Endothelial cell of umbilical vein (primary cell): ENCODE results near the gene PKN2. TPM values are rescaled to one million over a fixed set of nuclear protein-coding genes. Genes with fewer than 3 reads are reported as not detected.

Experiments
- BruUV-seq: library from RNA; stranded (reverse); fragments of 400-500 nt; replicated peaks from 2 replicates; lab custom pipeline; 2021; lab: Mats Ljungman, UMichigan
- CTCF ChIA-PET: fragments of 300-600, 350-600 bp; sonication (Branson Sonifier 250); formaldehyde crosslinking; loops from one replicate; lab custom pipeline; 2021; ENCODE audit warnings: antibody characterized with exemption, inconsistent platforms; lab: Charles Lee
- POLR2A ChIA-PET: fragments of 300-600, 350-600 bp; sonication (Branson Sonifier 250); formaldehyde crosslinking; loops from one replicate; lab custom pipeline; 2021; ENCODE audit warnings: antibody characterized with exemption, inconsistent platforms; lab: Charles Lee
- DNase-seq: peaks from one replicate; pipeline ENCODE4 v3.0.0-alpha.2; 2011; ENCODE audit warnings: low read depth, low spot score
- FAIRE-seq: peaks from 2 replicates; lab custom pipeline; 2011; peaks lifted over from hg19 to GRCh38; lab: Jason Lieb, UNC
- H2AFZ ChIP-seq: 2 replicates; pipeline ENCODE4 v1.6.0; 2012; ENCODE audit warnings: low read depth, low read length, control low read depth, inconsistent platforms
- H3K27ac ChIP-seq: 2 replicates; pipeline ENCODE4 v1.5.1; 2011; ENCODE audit warnings: low read depth, mild to moderate bottlenecking, control low read depth, low read length, moderate library complexity; ENCODE audit not compliant: insufficient read depth
- H3K27me3 ChIP-seq, 2 experiments: 2 replicates each; pipeline versions ENCODE4 v1.6.0 to v1.6.1; 2011; ENCODE audit warnings: low read length in 2 of 2, mixed read lengths in 1 of 2; ENCODE audit not compliant: control insufficient read depth in 2 of 2, insufficient read depth in 2 of 2
- H3K36me3 ChIP-seq, 2 experiments: 2 replicates in 1 of 2; 3 replicates in 1 of 2; pipeline ENCODE4 v1.5.1; 2011; ENCODE audit warnings: low read length in 2 of 2, mild to moderate bottlenecking in 1 of 2, moderate library complexity in 1 of 2; ENCODE audit not compliant: control insufficient read depth in 2 of 2, insufficient read depth in 2 of 2; ENCODE audit errors: extremely low read depth in 1 of 2
- H3K4me1 ChIP-seq: 3 replicates; pipeline ENCODE4 v1.5.1; 2011; ENCODE audit warnings: mild to moderate bottlenecking, low read length; ENCODE audit not compliant: control insufficient read depth, insufficient read depth; ENCODE audit errors: extremely low read depth
- H3K4me2 ChIP-seq: 2 replicates; pipeline ENCODE4 v1.6.1; 2011; ENCODE audit warnings: low read length, control low read depth, mixed read lengths; ENCODE audit not compliant: insufficient read depth
- H3K4me3 ChIP-seq, 3 experiments: fragments of 200-600 bp in 1 of 3; sonication (generic), shearing (Covaris generic) in 1 of 3; replicated peaks in 1 of 3; 2 replicates each; pipeline ENCODE4 v1.5.1; 2011 to 2016; ENCODE audit warnings: control low read depth in 3 of 3, low read length in 3 of 3, mild to moderate bottlenecking in 2 of 3, inconsistent platforms in 1 of 3, low read depth in 1 of 3, moderate library complexity in 1 of 3; ENCODE audit not compliant: insufficient read depth in 1 of 3
- H3K79me2 ChIP-seq: 2 replicates; pipeline ENCODE4 v1.6.0; 2012; ENCODE audit warnings: low read length, inconsistent platforms; ENCODE audit not compliant: control insufficient read depth, insufficient read depth
- H3K9ac ChIP-seq: replicated peaks from 2 replicates; pipeline ENCODE3; 2011; ENCODE audit warnings: low read length, control low read depth; ENCODE audit not compliant: insufficient read depth; ENCODE audit errors: extremely low read depth
- H3K9me1 ChIP-seq: replicated peaks from 3 replicates; pipeline ENCODE4 v1.6.0; 2011; ENCODE audit warnings: mild to moderate bottlenecking, low read length; ENCODE audit not compliant: control insufficient read depth, insufficient read depth; ENCODE audit errors: extremely low read depth
- H3K9me3 ChIP-seq: replicated peaks from 2 replicates; pipeline ENCODE4 v1.5.1; 2012; ENCODE audit warnings: low read length, inconsistent platforms; ENCODE audit not compliant: control insufficient read depth, insufficient read depth
- H4K20me1 ChIP-seq: replicated peaks from 2 replicates; pipeline ENCODE3; 2011; ENCODE audit warnings: mild to moderate bottlenecking, low read length; ENCODE audit not compliant: control insufficient read depth, insufficient read depth; ENCODE audit errors: extremely low read depth
- CTCF ChIP-seq, 2 donors: IDR thresholded peaks; 1 replicate in 1 of 2; 2 replicates in 1 of 2; pipeline ENCODE4 v1.5.1; 2011; ENCODE audit warnings: low read length in 2 of 2, mild to moderate bottlenecking in 2 of 2, moderate library complexity in 2 of 2, control low read depth in 1 of 2, inconsistent platforms in 1 of 2, low read depth in 1 of 2; ENCODE audit not compliant: insufficient read depth in 1 of 2; ENCODE audit errors: extremely low read depth in 1 of 2
- EZH2 ChIP-seq: IDR thresholded peaks from 2 replicates; pipeline ENCODE4 v1.6.1; 2012; ENCODE audit warnings: borderline replicate concordance, low read depth, mild to moderate bottlenecking, moderate library complexity, low read length, inconsistent platforms; ENCODE audit not compliant: severe bottlenecking
- FOS ChIP-seq: IDR thresholded peaks from 2 replicates; pipeline ENCODE4 v1.6.1; 2011; ENCODE audit warnings: mild to moderate bottlenecking, low read length, moderate library complexity, borderline replicate concordance; ENCODE audit not compliant: insufficient read depth
- GATA2 ChIP-seq: IDR thresholded peaks from 2 replicates; pipeline ENCODE4 v1.7.0; 2011; ENCODE audit warnings: low read depth, mild to moderate bottlenecking, moderate library complexity, mixed read lengths, low read length; ENCODE audit not compliant: insufficient read length, insufficient read depth
- JUN ChIP-seq: IDR thresholded peaks from 2 replicates; pipeline ENCODE4 v1.6.1; 2011; ENCODE audit warnings: borderline replicate concordance, low read depth; ENCODE audit not compliant: insufficient read length, insufficient read depth
- MAX ChIP-seq: IDR thresholded peaks from 2 replicates; pipeline ENCODE4 v1.6.1; 2011; ENCODE audit not compliant: insufficient read depth, insufficient read length
- MYC ChIP-seq: IDR thresholded peaks from one replicate; pipeline ENCODE4 v1.6.1; 2011; ENCODE audit warnings: mild to moderate bottlenecking, low read depth, low read length
- POLR2A ChIP-seq: IDR thresholded peaks from 2 replicates; pipeline ENCODE4 v1.6.1; 2012; ENCODE audit warnings: low read depth, mild to moderate bottlenecking, control low read depth, low read length
- POLR2AphosphoS5 ChIP-seq: IDR thresholded peaks from 2 replicates; pipeline ENCODE4 v1.6.1; 2012; ENCODE audit warnings: low read depth, mild to moderate bottlenecking, control low read depth, low read length, moderate library complexity; ENCODE audit not compliant: insufficient read depth
- dilution Hi-C: fragments of 300-500 bp; cut with MboI; formaldehyde crosslinking; loops from one replicate; pipeline ENCODE4 v1.15.0; 2019; ENCODE audit warnings: low sequenced_read_pairs; ENCODE audit not compliant: extremely low pct_ligation_motif_present
- intact Hi-C: fragments of 100-400 bp; cut with micrococcal nuclease; formaldehyde crosslinking; loops from one replicate; pipeline ENCODE4 v1.10.0; 2022
- polyA plus RNA-seq, 4 experiments: library from polyadenylated mRNA; depleted of rRNA in 3 of 4; stranded (reverse) in 3 of 4; unstranded in 1 of 4; fragments of >200 nt; gene quantifications; 2 replicates each; pipeline versions ENCODE4 v1.2.1 to v1.2.3, GENCODE V29; 2011 to 2012; ENCODE audit warnings: missing spikeins in 1 of 4
- total RNA-seq: library from RNA; stranded (reverse); gene quantifications from 2 replicates; pipeline ENCODE4 v1.2.3, GENCODE V29; 2021

The PKN2 gene
- total and polyA plus RNA-seq, 2 donors (not counting 3 experiments of a cell fraction or from before 2014, with no cell fraction given): 11.5 to 47.3 TPM

GRCh38 chr1:88753506-88753905, 69.4 kb downstream of the PKN2 start:
- Histone ChIP-seq H4K20me1 (peaks cover 2% of the 10 kb centered on the region), H3K79me2 (peaks cover 5% of the 10 kb centered on the region), H2AFZ (no peak overlapping the region), H3K9me3 (no peaks in the 10 kb centered on the region), H3K4me2 (no peak overlapping the region), H3K36me3 (peaks cover 0 to 2% of the 10 kb centered on the region in 2 experiments), H3K27me3 (no peaks in the 10 kb centered on the region), H3K4me1 (no peaks in the 10 kb centered on the region), H3K9me1 (no peaks in the 10 kb centered on the region), H3K27ac (no peak overlapping the region), H3K9ac (no peak overlapping the region), H3K4me3 (no peak overlapping the region)
- no peak for FAIRE-seq
- BruUV-seq: no TSS peak
- ChIA-PET CTCF (interaction anchor here (0.9 to 1.4 kb wide), 2 partner anchors 18 to 29 kb away, joined by 3 read pairs; no protein-coding TSS in a partner anchor), POLR2A (no interaction called here)
- DNase-seq: no peak
- TF ChIP-seq MYC: no peak
- no peak for TF ChIP-seq CTCF (IDR thresholded peaks at IDR 0.05; ENCODE audit: extremely low read depth in 1 of 2, insufficient read depth in 1 of 2, low read depth in 1 of 2, low read length in 2 of 2)
- TF ChIP-seq MAX: no peak
- TF ChIP-seq POLR2A: no peak
- no peak for TF ChIP-seq POLR2AphosphoS5
- no peak for TF ChIP-seq FOS
- TF ChIP-seq EZH2: no peak
- TF ChIP-seq GATA2: no peak
- no peak for TF ChIP-seq JUN
- dilution Hi-C loops (no loop called here), intact Hi-C loops (no loop called here)
